Psoas muscle (tissue), 8 donors: ENCODE results near the gene MCTP1. TPM values are rescaled to one million over a fixed set of nuclear protein-coding genes. Genes with fewer than 3 reads are reported as not detected.

Experiments used
- ATAC-seq, 4 donors: fragments of 200-7000 bp; cut with Tn5 transposase; one replicate each; pipeline ENCODE4 v1.9.1; 2020; ENCODE audit warnings: moderate library complexity in 3 of 4, mild to moderate bottlenecking in 2 of 4
- DNase-seq, 2 donors: peaks; one replicate each; pipeline ENCODE4 v3.0.0-alpha.2; 2020
- H3K27ac ChIP-seq: fragments of 200-600 bp; one replicate; pipeline ENCODE4 v1.8.0; 2022
- H3K27me3 ChIP-seq, 3 donors: fragments of 200-600 bp in 1 of 3; one replicate each; pipeline versions ENCODE4 v1.6.1 to v1.8.0; 2013 to 2022; ENCODE audit warnings: low read length in 2 of 3, mild to moderate bottlenecking in 2 of 3, moderate library complexity in 1 of 3; ENCODE audit not compliant: insufficient read depth in 3 of 3
- H3K36me3 ChIP-seq, 2 donors: fragments of 200-600 bp in 1 of 2; one replicate each; pipeline versions ENCODE4 v1.6.1 to v1.8.0; 2013 to 2022; ENCODE audit warnings: low read depth in 1 of 2, mild to moderate bottlenecking in 1 of 2, moderate library complexity in 1 of 2; ENCODE audit not compliant: insufficient read depth in 1 of 2
- H3K4me1 ChIP-seq: fragments of 200-600 bp; one replicate; pipeline ENCODE4 v1.8.0; 2022
- H3K4me3 ChIP-seq: fragments of 200-600 bp; one replicate; pipeline ENCODE4 v1.8.0; 2022; ENCODE audit warnings: mild to moderate bottlenecking
- H3K9me3 ChIP-seq: fragments of 200-600 bp; one replicate; pipeline ENCODE4 v1.8.0; 2022
- CTCF ChIP-seq: fragments of 200-600 bp; IDR thresholded peaks from one replicate; pipeline ENCODE4 v1.8.0; 2022; ENCODE audit warnings: antibody characterized with exemption
- WGBS, 3 donors: extraction: QIAGEN DNeasy Blood & Tissue Kit; methylation state at CpG; one replicate each; pipeline versions ENCODE4 v1.1.6 to v1.1.7; 2013; 5-methylcytosine and 5-hydroxymethylcytosine counted together
- intact Hi-C, 2 donors: fragments of 100-400 bp; cut with DNase I; formaldehyde crosslinking; loops; one replicate each; pipeline versions ENCODE4 v1.11.0 to v1.14.2; 2022
- polyA plus RNA-seq, 3 donors: library from polyadenylated mRNA; stranded (reverse); fragments of 200-250 nt; gene quantifications; one replicate each; pipeline ENCODE4 v1.2.3, GENCODE V29; 2013
- total RNA-seq, 4 donors: library from RNA; stranded (reverse); fragmentation: NEBNext Ultra II Directional in 2 of 4; extraction: Animal tissue kit (Norgen Biotek cat#: 25700) in 2 of 4; gene quantifications; one replicate each; pipeline versions ENCODE4 v1.2.1 to v1.2.4, GENCODE V29; 2021 to 2023
- donor health status: healthy with polysubstance abuse.
- donor health status: DM: no; HTN: no; CAD: no; lungs with moderate emphysema.
- donor health status: Bipolar disorder and iron deficiency.
- donor health status: healthy.
- donor health status: DM: yes; HTN: yes; CAD: no.
- donor health status: DM: no; HTN: no; CAD: no.
- donor health status: DM: no; HTN: no; CAD: no.
- donor health status: DM: yes; HTN: yes; CAD: no.

Gene MCTP1
- total and polyA plus RNA-seq, 7 donors: 1.4 to 8.8 (median 3.5) TPM

GRCh38 chr5:95027775-95028174, 257.1 kb downstream of the MCTP1 start:
- H3K36me3 ChIP-seq: no peaks in the 10 kb centered on the region
- no peaks in the 10 kb centered on the region for H3K27me3 ChIP-seq
- no peaks in the 10 kb centered on the region for H3K9me3 ChIP-seq
- TF ChIP-seq CTCF: no peak
- intact Hi-C loops: no loop called here
- WGBS, 3 donors: 38 to 43% (median 39%) methylated on average over 3 of the region's 3 CpGs
- no peak overlapping the region for H3K4me3 ChIP-seq
- H3K27ac ChIP-seq: no peak overlapping the region
- no peaks in the 10 kb centered on the region for H3K4me1 ChIP-seq
- ATAC-seq: no peak
- no peak for DNase-seq

GRCh38 chr5:95027151-95027721, 257.7 kb downstream of the MCTP1 start:
- no peak overlapping the region for H3K27ac ChIP-seq
- no peaks in the 10 kb centered on the region for H3K27me3 ChIP-seq
- no peaks in the 10 kb centered on the region for H3K36me3 ChIP-seq
- intact Hi-C loops: no loop called here
- no peak for ATAC-seq
- TF ChIP-seq CTCF: no peak
- H3K9me3 ChIP-seq: no peaks in the 10 kb centered on the region
- no peak for DNase-seq
- H3K4me1 ChIP-seq: no peaks in the 10 kb centered on the region
- WGBS, 3 donors: 59 to 60% (median 60%) methylated on average over 5 of the region's 5 CpGs
- H3K4me3 ChIP-seq: no peak overlapping the region

- ATAC-seq: no peak
- DNase-seq: no peak
- no peaks in the 10 kb centered on the region for H3K36me3 ChIP-seq
- 87 to 93% (median 90%) methylated on average over 2 of the region's 2 CpGs for WGBS, 3 donors
- no peaks in the 10 kb centered on the region for H3K27me3 ChIP-seq
- TF ChIP-seq CTCF: no peak
- H3K9me3 ChIP-seq: no peaks in the 10 kb centered on the region
- intact Hi-C loops: no loop called here
- no peak overlapping the region for H3K27ac ChIP-seq
- H3K4me1 ChIP-seq: no peaks in the 10 kb centered on the region
- H3K4me3 ChIP-seq: no peak overlapping the region
These were observed 258.2 kb downstream of the MCTP1 start for GRCh38 chr5:95026718-95027117.

GRCh38 chr5:95022967-95023695, 261.8 kb downstream of the MCTP1 start:
- no peak for TF ChIP-seq CTCF
- intact Hi-C loops: no loop called here
- H3K9me3 ChIP-seq: no peaks in the 10 kb centered on the region
- no peaks in the 10 kb centered on the region for H3K36me3 ChIP-seq
- no peak for ATAC-seq
- no peak overlapping the region for H3K27ac ChIP-seq
- WGBS, 3 donors: 79 to 88% (median 82%) methylated on average over 5 of the region's 5 CpGs
- no peak for DNase-seq
- H3K27me3 ChIP-seq: no peaks in the 10 kb centered on the region
- no peaks in the 10 kb centered on the region for H3K4me1 ChIP-seq
- no peak overlapping the region for H3K4me3 ChIP-seq
